GM23338 (cell line): ENCODE data around the gene RNASET2. TPM values are rescaled to one million over a fixed set of nuclear protein-coding genes. Genes with fewer than 3 reads are reported as not detected.

Source experiments
- ATAC-seq: fragments of 200-7000 bp; cut with Tn5 transposase; 3 replicates; pipeline ENCODE4 v1.9.1; 2020
- DNase-seq: peaks from one replicate; pipeline ENCODE4 v3.0.0-alpha.2; 2015; ENCODE audit warnings: low spot score
- H2AFZ ChIP-seq: fragments of 200-600 bp; sonication (generic); 2 replicates; pipeline ENCODE4 v1.8.0; 2016; ENCODE audit warnings: antibody characterized with exemption, mild to moderate bottlenecking, moderate library complexity
- H3F3A ChIP-seq: fragments of 200-600 bp; sonication (generic); replicated peaks from 2 replicates; pipeline ENCODE4 v1.8.0; 2017; ENCODE audit warnings: antibody characterized with exemption, mixed run types, low read depth
- H3K27ac ChIP-seq: fragments of 200-600 bp; sonication (generic); 2 replicates; pipeline ENCODE4 v1.6.1; 2016; ENCODE audit warnings: low read depth
- H3K27me3 ChIP-seq: fragments of 200-600 bp; sonication (generic); 2 replicates; pipeline ENCODE4 v1.8.0; 2016; ENCODE audit warnings: mild to moderate bottlenecking, mixed run types, moderate library complexity; ENCODE audit not compliant: insufficient read depth
- H3K36me3 ChIP-seq: fragments of 200-600 bp; sonication (generic); 2 replicates; pipeline ENCODE4 v1.8.0; 2016; ENCODE audit warnings: mild to moderate bottlenecking; ENCODE audit not compliant: insufficient read depth
- H3K4me1 ChIP-seq: fragments of 200-600 bp; sonication (generic); 2 replicates; pipeline ENCODE4 v1.8.0; 2016; ENCODE audit warnings: mild to moderate bottlenecking, moderate library complexity; ENCODE audit not compliant: insufficient read depth
- H3K4me2 ChIP-seq: fragments of 200-600 bp; sonication (generic); 2 replicates; pipeline ENCODE4 v1.7.1; 2017; ENCODE audit warnings: mixed run types
- H3K4me3 ChIP-seq: fragments of 200-600 bp; sonication (generic); 2 replicates; pipeline ENCODE4 v1.6.1; 2016; ENCODE audit warnings: mixed run types
- H3K79me2 ChIP-seq: fragments of 200-600 bp; sonication (generic); replicated peaks from 2 replicates; pipeline ENCODE4 v1.8.0; 2017; ENCODE audit warnings: mild to moderate bottlenecking; ENCODE audit not compliant: insufficient read depth
- H3K9me2 ChIP-seq: fragments of 200-600 bp; sonication (generic); 2 replicates; pipeline ENCODE4 v1.8.0; 2017; ENCODE audit not compliant: insufficient read depth
- H4K20me1 ChIP-seq: fragments of 200-600 bp; sonication (generic); replicated peaks from 2 replicates; pipeline ENCODE4 v1.8.0; 2017; ENCODE audit warnings: mild to moderate bottlenecking; ENCODE audit not compliant: insufficient read depth
- H3K27ac Mint-ChIP-seq: 2 replicates; pipeline ENCODE4 v1.8.0; 2020; ENCODE audit warnings: inconsistent platforms, mild to moderate bottlenecking, moderate library complexity, mixed read lengths
- H3K27me3 Mint-ChIP-seq: 3 replicates; pipeline ENCODE4 v1.8.0; 2022; ENCODE audit warnings: low read depth, mild to moderate bottlenecking, moderate library complexity, mixed read lengths, inconsistent platforms; ENCODE audit not compliant: insufficient read depth, poor library complexity
- H3K36me3 Mint-ChIP-seq: 3 replicates; pipeline ENCODE4 v1.8.0; 2021; ENCODE audit warnings: low read depth, mild to moderate bottlenecking, inconsistent platforms, moderate library complexity, mixed read lengths
- H3K4me1 Mint-ChIP-seq: 3 replicates; pipeline ENCODE4 v1.8.0; 2020; ENCODE audit warnings: mild to moderate bottlenecking, inconsistent platforms, mixed read lengths
- H3K4me3 Mint-ChIP-seq: 3 replicates; pipeline ENCODE4 v1.8.0; 2021; ENCODE audit warnings: moderate library complexity, mild to moderate bottlenecking, inconsistent platforms, mixed read lengths
- H3K9me3 Mint-ChIP-seq: 3 replicates; pipeline ENCODE4 v1.8.0; 2020; ENCODE audit warnings: moderate library complexity, mild to moderate bottlenecking, inconsistent platforms, mixed read lengths
- CTCF ChIP-seq, 2 experiments: fragments of 200-600 bp in 1 of 2; sonication (generic) in 1 of 2; conservative IDR thresholded peaks; 2 replicates each; pipeline versions ENCODE4 v1.5.1 to v1.6.1; 2016 to 2017; ENCODE audit warnings: antibody characterized with exemption in 2 of 2, low read depth in 2 of 2, mild to moderate bottlenecking in 2 of 2, moderate library complexity in 1 of 2
- ETS1 ChIP-seq: IDR thresholded peaks from 2 replicates; pipeline ENCODE4 v1.6.1; 2016; ENCODE audit warnings: antibody characterized with exemption
- EZH2 ChIP-seq: fragments of 200-600 bp; sonication (generic); IDR thresholded peaks from one replicate; pipeline ENCODE4 v1.8.0; 2017; ENCODE audit warnings: antibody characterized with exemption, mild to moderate bottlenecking, low read depth; ENCODE audit not compliant: unreplicated experiment
- EZH2phosphoT487 ChIP-seq: fragments of 200-600 bp; sonication (generic); IDR thresholded peaks from one replicate; pipeline ENCODE4 v1.8.1; 2018; ENCODE audit warnings: antibody characterized with exemption; ENCODE audit not compliant: unreplicated experiment
- NANOG ChIP-seq: IDR thresholded peaks from 2 replicates; pipeline ENCODE4 v1.6.1; 2016; ENCODE audit warnings: antibody characterized with exemption, borderline replicate concordance
- POLR2AphosphoS5 ChIP-seq: IDR thresholded peaks from 2 replicates; pipeline ENCODE4 v1.6.1; 2016; ENCODE audit warnings: antibody characterized with exemption, low read depth
- ZNF114 ChIP-seq: fragments of 250-450 bp; sonication (Bioruptor Pico); IDR thresholded peaks from 2 replicates; pipeline ENCODE4 v1.5.0; 2020; ENCODE audit warnings: mild to moderate bottlenecking, moderate library complexity
- ZNF331 ChIP-seq: fragments of 250-450 bp; sonication (Bioruptor Pico); IDR thresholded peaks from 2 replicates; pipeline ENCODE4 v1.5.0; 2020; ENCODE audit warnings: low read depth, mild to moderate bottlenecking, moderate library complexity
- polyA plus RNA-seq: library from polyadenylated mRNA; unstranded; fragments of >200 nt; fragmentation: Nextera tagmentation; extraction: Ambion mirVana; gene quantifications from 2 replicates; pipeline ENCODE4 v1.2.1, GENCODE V29; 2016
- total RNA-seq: library from RNA; depleted of rRNA; stranded (reverse); fragments of >200 nt; shearing (Covaris generic); gene quantifications from 2 replicates; pipeline ENCODE4 v1.2.3, GENCODE V29; 2014
- TF ChIP-seq, protein P1 (sequence below): fragments of 250-450 bp; sonication (Bioruptor Pico); IDR thresholded peaks from 2 replicates; pipeline ENCODE4 v1.5.0; 2020; ENCODE audit warnings: mild to moderate bottlenecking, moderate library complexity

Gene RNASET2
- total and polyA plus RNA-seq, 2 experiments from 2014 or later: 40.5 to 62.8 TPM

DNA sequence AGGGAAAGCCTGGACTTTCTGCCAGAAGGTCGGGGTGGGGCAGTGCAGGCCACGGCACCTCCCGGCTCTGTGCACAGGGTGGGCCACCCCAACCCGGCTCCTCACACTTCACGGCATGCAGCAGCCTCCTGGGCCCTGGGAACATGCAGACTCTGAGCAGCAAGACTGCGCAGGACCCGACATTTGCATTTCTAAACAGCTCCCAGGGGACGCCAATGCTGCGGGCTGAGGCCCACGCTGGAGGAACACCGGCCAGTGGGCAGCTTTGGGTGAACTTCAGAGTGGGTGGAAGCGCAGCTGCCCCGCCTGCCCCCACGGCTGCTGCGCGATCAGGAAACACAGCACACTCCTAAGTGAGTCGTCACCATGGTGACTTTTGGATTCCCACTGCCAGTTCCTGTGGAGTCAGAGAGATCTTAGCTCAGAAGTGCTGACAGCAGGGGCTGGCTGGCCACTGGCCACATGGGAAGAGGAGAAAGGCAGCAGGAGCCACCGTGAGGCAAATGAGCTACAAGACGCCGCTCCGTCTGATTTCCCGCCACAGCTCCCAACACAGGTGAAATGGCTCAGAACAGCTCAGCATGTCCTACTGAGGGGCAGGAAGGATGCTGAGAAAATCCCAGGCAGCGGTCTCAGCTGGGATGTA, 52.1 kb downstream of the RNASET2 start:
- Histone ChIP-seq H3K36me3 (no peaks in the 10 kb centered on the region), H3K4me1 (0 out of 2 replicates have a peak, but pooled peaks cover 2% of the 10 kb centered on the region), H3K27ac (no peak overlapping the region), H3K27me3 (no peaks in the 10 kb centered on the region), H3K9me2 (no peaks in the 10 kb centered on the region), H2AFZ (peak overlapping the region; percentile 52; the same call in 1 of the 2 replicates), H3K79me2 (no peaks in the 10 kb centered on the region), H3K4me2 (no peak overlapping the region), H4K20me1 (no peaks in the 10 kb centered on the region), H3K4me3 (no peak overlapping the region), H3F3A (no peaks in the 10 kb centered on the region)
- H3K9me3 Mint-ChIP-seq: peaks cover 4% of the 10 kb centered on the region
- TF ChIP-seq CTCF (conservative IDR thresholded peaks at IDR 0.05; ENCODE audit: low read depth in 2 of 2): peak in 1 of 2 experiments; percentile 6; a peak in 1 of 4 replicates
- no peak for TF ChIP-seq ZNF114 (CRISPR knock-in tag)
- peak overlapping the region; percentile 57; the same call in 1 of the 2 replicates for H3K27ac Mint-ChIP-seq
- H3K27me3 Mint-ChIP-seq: peaks cover 28% of the 10 kb centered on the region
- DNase-seq (peak; percentile 56), ATAC-seq (peak; percentile 61)
- H3K4me1 Mint-ChIP-seq: peaks cover 11% of the 10 kb centered on the region
- no peak overlapping the region for H3K4me3 Mint-ChIP-seq
- H3K36me3 Mint-ChIP-seq: peaks cover 6% of the 10 kb centered on the region; the same call in 1 of the 3 replicates

- Histone ChIP-seq H3K4me1 (0 out of 2 replicates have a peak, but pooled peaks cover 2% of the 10 kb centered on the region), H3K4me3 (no peak overlapping the region), H2AFZ (no peak overlapping the region), H3K9me2 (no peaks in the 10 kb centered on the region), H3K27me3 (no peaks in the 10 kb centered on the region), H3K4me2 (no peak overlapping the region), H3F3A (no peaks in the 10 kb centered on the region), H4K20me1 (no peaks in the 10 kb centered on the region), H3K79me2 (no peaks in the 10 kb centered on the region), H3K36me3 (no peaks in the 10 kb centered on the region), H3K27ac (no peak overlapping the region; the same call in 1 of the 2 replicates)
- Mint-ChIP-seq H3K36me3 (peaks cover 8% of the 10 kb centered on the region; the same call in 1 of the 3 replicates), H3K27me3 (peaks cover 31% of the 10 kb centered on the region), H3K9me3 (peaks cover 7% of the 10 kb centered on the region), H3K4me1 (peaks cover 14% of the 10 kb centered on the region), H3K4me3 (no peak overlapping the region), H3K27ac (no peak overlapping the region)
- DNase-seq (no peak), ATAC-seq (peak; percentile 9)
- TF ChIP-seq ETS1 (no peak), EZH2 (no peak), NANOG (no peak), CTCF (conservative IDR thresholded peaks at IDR 0.05; ENCODE audit: low read depth in 2 of 2) (no peak), EZH2phosphoT487 (no peak), ZNF331 (CRISPR knock-in tag) (no peak), POLR2AphosphoS5 (no peak)
- TF ChIP-seq, protein P1, sequence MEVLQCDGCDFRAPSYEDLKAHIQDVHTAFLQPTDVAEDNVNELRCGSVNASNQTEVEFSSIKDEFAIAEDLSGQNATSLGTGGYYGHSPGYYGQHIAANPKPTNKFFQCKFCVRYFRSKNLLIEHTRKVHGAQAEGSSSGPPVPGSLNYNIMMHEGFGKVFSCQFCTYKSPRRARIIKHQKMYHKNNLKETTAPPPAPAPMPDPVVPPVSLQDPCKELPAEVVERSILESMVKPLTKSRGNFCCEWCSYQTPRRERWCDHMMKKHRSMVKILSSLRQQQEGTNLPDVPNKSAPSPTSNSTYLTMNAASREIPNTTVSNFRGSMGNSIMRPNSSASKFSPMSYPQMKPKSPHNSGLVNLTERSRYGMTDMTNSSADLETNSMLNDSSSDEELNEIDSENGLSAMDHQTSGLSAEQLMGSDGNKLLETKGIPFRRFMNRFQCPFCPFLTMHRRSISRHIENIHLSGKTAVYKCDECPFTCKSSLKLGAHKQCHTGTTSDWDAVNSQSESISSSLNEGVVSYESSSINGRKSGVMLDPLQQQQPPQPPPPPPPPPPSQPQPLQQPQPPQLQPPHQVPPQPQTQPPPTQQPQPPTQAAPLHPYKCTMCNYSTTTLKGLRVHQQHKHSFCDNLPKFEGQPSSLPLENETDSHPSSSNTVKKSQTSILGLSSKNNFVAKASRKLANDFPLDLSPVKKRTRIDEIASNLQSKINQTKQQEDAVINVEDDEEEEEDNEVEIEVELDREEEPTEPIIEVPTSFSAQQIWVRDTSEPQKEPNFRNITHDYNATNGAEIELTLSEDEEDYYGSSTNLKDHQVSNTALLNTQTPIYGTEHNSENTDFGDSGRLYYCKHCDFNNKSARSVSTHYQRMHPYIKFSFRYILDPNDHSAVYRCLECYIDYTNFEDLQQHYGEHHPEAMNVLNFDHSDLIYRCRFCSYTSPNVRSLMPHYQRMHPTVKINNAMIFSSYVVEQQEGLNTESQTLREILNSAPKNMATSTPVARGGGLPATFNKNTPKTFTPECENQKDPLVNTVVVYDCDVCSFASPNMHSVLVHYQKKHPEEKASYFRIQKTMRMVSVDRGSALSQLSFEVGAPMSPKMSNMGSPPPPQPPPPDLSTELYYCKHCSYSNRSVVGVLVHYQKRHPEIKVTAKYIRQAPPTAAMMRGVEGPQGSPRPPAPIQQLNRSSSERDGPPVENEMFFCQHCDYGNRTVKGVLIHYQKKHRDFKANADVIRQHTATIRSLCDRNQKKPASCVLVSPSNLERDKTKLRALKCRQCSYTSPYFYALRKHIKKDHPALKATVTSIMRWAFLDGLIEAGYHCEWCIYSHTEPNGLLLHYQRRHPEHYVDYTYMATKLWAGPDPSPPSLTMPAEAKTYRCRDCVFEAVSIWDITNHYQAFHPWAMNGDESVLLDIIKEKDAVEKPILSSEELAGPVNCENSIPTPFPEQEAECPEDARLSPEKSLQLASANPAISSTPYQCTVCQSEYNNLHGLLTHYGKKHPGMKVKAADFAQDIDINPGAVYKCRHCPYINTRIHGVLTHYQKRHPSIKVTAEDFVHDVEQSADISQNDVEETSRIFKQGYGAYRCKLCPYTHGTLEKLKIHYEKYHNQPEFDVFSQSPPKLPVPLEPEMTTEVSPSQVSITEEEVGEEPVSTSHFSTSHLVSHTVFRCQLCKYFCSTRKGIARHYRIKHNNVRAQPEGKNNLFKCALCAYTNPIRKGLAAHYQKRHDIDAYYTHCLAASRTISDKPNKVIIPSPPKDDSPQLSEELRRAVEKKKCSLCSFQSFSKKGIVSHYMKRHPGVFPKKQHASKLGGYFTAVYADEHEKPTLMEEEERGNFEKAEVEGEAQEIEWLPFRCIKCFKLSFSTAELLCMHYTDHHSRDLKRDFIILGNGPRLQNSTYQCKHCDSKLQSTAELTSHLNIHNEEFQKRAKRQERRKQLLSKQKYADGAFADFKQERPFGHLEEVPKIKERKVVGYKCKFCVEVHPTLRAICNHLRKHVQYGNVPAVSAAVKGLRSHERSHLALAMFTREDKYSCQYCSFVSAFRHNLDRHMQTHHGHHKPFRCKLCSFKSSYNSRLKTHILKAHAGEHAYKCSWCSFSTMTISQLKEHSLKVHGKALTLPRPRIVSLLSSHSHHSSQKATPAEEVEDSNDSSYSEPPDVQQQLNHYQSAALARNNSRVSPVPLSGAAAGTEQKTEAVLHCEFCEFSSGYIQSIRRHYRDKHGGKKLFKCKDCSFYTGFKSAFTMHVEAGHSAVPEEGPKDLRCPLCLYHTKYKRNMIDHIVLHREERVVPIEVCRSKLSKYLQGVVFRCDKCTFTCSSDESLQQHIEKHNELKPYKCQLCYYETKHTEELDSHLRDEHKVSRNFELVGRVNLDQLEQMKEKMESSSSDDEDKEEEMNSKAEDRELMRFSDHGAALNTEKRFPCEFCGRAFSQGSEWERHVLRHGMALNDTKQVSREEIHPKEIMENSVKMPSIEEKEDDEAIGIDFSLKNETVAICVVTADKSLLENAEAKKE (CRISPR knock-in tag): no peak
Observed at GRCh38 chr6:166903500-166903899, 52.9 kb downstream of the RNASET2 start.
